Measurements from ENCODE around the gene KIF3A. TPM values are rescaled to one million over a fixed set of nuclear protein-coding genes. Genes with fewer than 3 reads are reported as not detected.
A peak's percentile ranks its signal among the peaks of the same experiment; 100 is the strongest.

Gene KIF3A
- total RNA-seq, 1 experiment from 2014 or later = 15.2 TPM

- no TSS peak for BruUV-seq (replicated peaks)
- H3K36me3 ChIP-seq (ENCODE audit: low read depth) = no peaks in the 10 kb centered on the region
- no peaks in the 10 kb centered on the region for H4K20me1 ChIP-seq (ENCODE audit: insufficient read depth)
- no peaks in the 10 kb centered on the region for H3K27me3 ChIP-seq (ENCODE audit: insufficient read depth, low read depth)
- no peaks in the 10 kb centered on the region for H3K9me2 ChIP-seq (ENCODE audit: insufficient read depth)
- peak overlapping the region; percentile 47; the same call in 1 of the 2 replicates for H3K27ac ChIP-seq
- TF ChIP-seq EZH2 (IDR thresholded peaks at IDR 0.05; ENCODE audit: low read depth) (no peak), CTCF (conservative IDR thresholded peaks at IDR 0.05) (no peak)
- peaks cover 12% of the 10 kb centered on the region; the same call in 1 of the 2 replicates for H3F3A ChIP-seq (ENCODE audit: insufficient read depth, low read depth)
- no peak for DNase-seq
- ChIA-PET POLR2A (ENCODE audit: unreplicated experiment) (no interaction called here), CTCF (no interaction called here)
- no peak overlapping the region for H3K4me2 ChIP-seq
- H3K4me1 ChIP-seq (replicated peaks; ENCODE audit: insufficient read depth) = peaks cover 11% of the 10 kb centered on the region
- intact Hi-C loops (cut with micrococcal nuclease; ENCODE audit: unreplicated experiment) = loop anchor here (2.0 to 10.0 kb wide), 4 partner anchors 191 to 611 kb away; partner anchors contain the start of genes GDF9 and UQCRQ
- no peak overlapping the region for H2AFZ ChIP-seq
- H3K9me3 ChIP-seq (ENCODE audit: insufficient read depth, low read depth) = no peaks in the 10 kb centered on the region
- no peak overlapping the region for H3K4me3 ChIP-seq
- no peaks in the 10 kb centered on the region for H3K79me2 ChIP-seq (ENCODE audit: low read depth)
Measured at GRCh38 chr5:132675936-132676689, 61.2 kb downstream of the KIF3A start.

- ChIA-PET CTCF (no interaction called here), POLR2A (ENCODE audit: unreplicated experiment) (interaction anchor here (0.6 to 0.7 kb wide), 2 partner anchors 101 to 211 kb away, joined by 4 to 6 read pairs; no protein-coding TSS in a partner anchor)
- no peaks in the 10 kb centered on the region for H4K20me1 ChIP-seq (ENCODE audit: insufficient read depth)
- no peak overlapping the region for H3K27ac ChIP-seq
- no peak overlapping the region for H2AFZ ChIP-seq
- no peaks in the 10 kb centered on the region for H3K9me3 ChIP-seq (ENCODE audit: insufficient read depth, low read depth)
- H3K9me2 ChIP-seq (ENCODE audit: insufficient read depth) = no peaks in the 10 kb centered on the region
- no peak overlapping the region for H3K4me2 ChIP-seq
- intact Hi-C loops (cut with micrococcal nuclease; ENCODE audit: unreplicated experiment) = loop anchor here (5.0 to 10.0 kb wide), 2 partner anchors 192 to 260 kb away; partner anchors contain the start of genes GDF9 and UQCRQ
- DNase-seq = peak; percentile 42 to 81
- no TSS peak for BruUV-seq (replicated peaks)
- peaks cover 12% of the 10 kb centered on the region; the same call in 1 of the 2 replicates for H3F3A ChIP-seq (ENCODE audit: insufficient read depth, low read depth)
- no peaks in the 10 kb centered on the region for H3K36me3 ChIP-seq (ENCODE audit: low read depth)
- no peak overlapping the region for H3K4me3 ChIP-seq
- peaks cover 11% of the 10 kb centered on the region for H3K4me1 ChIP-seq (replicated peaks; ENCODE audit: insufficient read depth)
- no peaks in the 10 kb centered on the region for H3K27me3 ChIP-seq (ENCODE audit: insufficient read depth, low read depth)
- TF ChIP-seq EZH2 (IDR thresholded peaks at IDR 0.05; ENCODE audit: low read depth) = no peak
- no peaks in the 10 kb centered on the region for H3K79me2 ChIP-seq (ENCODE audit: low read depth)
Measured at GRCh38 chr5:132674671-132675506, 62.5 kb downstream of the KIF3A start.

- no peak within 1 kb of the TSS for H3K4me3 ChIP-seq
- H3K79me2 ChIP-seq (ENCODE audit: low read depth) = no peaks in the 10 kb centered on the region
- H3K4me1 ChIP-seq (replicated peaks; ENCODE audit: insufficient read depth) = peaks cover 11% of the 10 kb centered on the region
- BruUV-seq (replicated peaks) = no TSS peak
- POLR2A ChIA-PET (ENCODE audit: unreplicated experiment) = interaction anchor here (0.6 to 0.7 kb wide), 2 partner anchors 102 to 210 kb away, joined by 4 to 6 read pairs; no protein-coding TSS in a partner anchor
- H3K4me2 ChIP-seq = no peak within 1 kb of the TSS
- intact Hi-C loops (cut with micrococcal nuclease; ENCODE audit: unreplicated experiment) = loop anchor here (10.0 kb wide), 1 partner anchor 259 kb away; no protein-coding TSS in a partner anchor
- H3K9me3 ChIP-seq (ENCODE audit: insufficient read depth, low read depth) = no peaks in the 10 kb centered on the region
- H4K20me1 ChIP-seq (ENCODE audit: insufficient read depth) = no peaks in the 10 kb centered on the region
- H3K27me3 ChIP-seq (ENCODE audit: insufficient read depth, low read depth) = no peaks in the 10 kb centered on the region
- TF ChIP-seq CTCF (conservative IDR thresholded peaks at IDR 0.05) (no peak), EZH2 (IDR thresholded peaks at IDR 0.05; ENCODE audit: low read depth) (no peak)
- H3F3A ChIP-seq (ENCODE audit: insufficient read depth, low read depth) = peaks cover 12% of the 10 kb centered on the region; the same call in 1 of the 2 replicates
- no peak for DNase-seq
- no peak within 1 kb of the TSS for H2AFZ ChIP-seq
- no peak within 1 kb of the TSS for H3K27ac ChIP-seq
- H3K36me3 ChIP-seq (ENCODE audit: low read depth) = no peaks in the 10 kb centered on the region
- CTCF ChIA-PET = no interaction called here
- H3K9me2 ChIP-seq (ENCODE audit: insufficient read depth) = no peaks in the 10 kb centered on the region
Measured at GRCh38 chr5:132673939-132674630, 63.3 kb downstream of the KIF3A start, which contains the start of gene IL4. Gene IL4 (plus strand): TSS chr5:132673989. CDS start chr5:132674051, 62 bp downstream.

All from PC-9 (cell line).